HepG2 (cell line): Measurements from ENCODE around the gene OGFOD3. TPM values are rescaled to one million over a fixed set of nuclear protein-coding genes. Genes with fewer than 3 reads are reported as not detected.

Experiments used
- ELF3 ChIP-seq: IDR thresholded peaks from 2 replicates; pipeline ENCODE4 v1.6.1; 2016; ENCODE audit warnings: missing genetic modification reagents, missing compliant biosample characterization
- FOXO1 ChIP-seq: sonication (generic); formaldehyde crosslinking; IDR thresholded peaks from 2 replicates; pipeline ENCODE4 v1.4.0; 2020; ENCODE audit warnings: missing genetic modification reagents
- HOXD1 ChIP-seq: sonication (generic); formaldehyde crosslinking; IDR thresholded peaks from 2 replicates; pipeline ENCODE4 v1.5.0; 2020; ENCODE audit warnings: missing genetic modification reagents
- KMT2B ChIP-seq: IDR thresholded peaks from 2 replicates; pipeline ENCODE4 v1.6.1; 2016; ENCODE audit warnings: missing genetic modification reagents, missing compliant biosample characterization
- MBNL3 ChIP-seq: fragments of 250-450 bp; sonication (Bioruptor Pico); conservative IDR thresholded peaks from 2 replicates; pipeline ENCODE4 v1.8.0; 2022; ENCODE audit warnings: mild to moderate bottlenecking, inconsistent platforms
- NFKBIZ ChIP-seq: IDR thresholded peaks from 2 replicates; pipeline ENCODE4 v1.6.1; 2018; ENCODE audit warnings: missing genetic modification reagents, missing compliant biosample characterization
- NR2F6 ChIP-seq, 2 experiments: IDR thresholded peaks; 2 replicates each; pipeline ENCODE4 v1.6.1; 2016; ENCODE audit warnings: antibody characterized with exemption in 1 of 2, mild to moderate bottlenecking in 1 of 2
- PHF8 ChIP-seq: sonication (generic); formaldehyde crosslinking; IDR thresholded peaks from 2 replicates; pipeline ENCODE4 v1.5.0; 2020; ENCODE audit warnings: missing genetic modification reagents
- SP5 ChIP-seq: IDR thresholded peaks from 2 replicates; pipeline ENCODE4 v1.6.1; 2016; ENCODE audit warnings: low read depth, borderline replicate concordance
- SSRP1 ChIP-seq: IDR thresholded peaks from 2 replicates; pipeline ENCODE4 v1.6.1; 2016; ENCODE audit warnings: control low read depth
- ZNF264 ChIP-seq: sonication (generic); formaldehyde crosslinking; IDR thresholded peaks from 2 replicates; pipeline ENCODE4 v1.4.0; 2020; ENCODE audit warnings: missing genetic modification reagents
- ZNF501 ChIP-seq: sonication (generic); formaldehyde crosslinking; IDR thresholded peaks from 2 replicates; pipeline ENCODE4 v1.5.1; 2020; ENCODE audit warnings: mild to moderate bottlenecking, moderate library complexity, missing genetic modification reagents
- ZNF616 ChIP-seq: sonication (generic); formaldehyde crosslinking; IDR thresholded peaks from 2 replicates; pipeline ENCODE4 v1.5.0; 2020; ENCODE audit warnings: low read depth, mild to moderate bottlenecking, missing genetic modification reagents
- ZNF652 ChIP-seq: IDR thresholded peaks from 2 replicates; pipeline ENCODE4 v1.6.1; 2016; ENCODE audit warnings: low read depth, borderline replicate concordance
- ZNF777 ChIP-seq: sonication (generic); formaldehyde crosslinking; IDR thresholded peaks from 2 replicates; pipeline ENCODE4 v1.4.0; 2020; ENCODE audit warnings: missing genetic modification reagents
- ZNF788 ChIP-seq: sonication (generic); formaldehyde crosslinking; IDR thresholded peaks from 2 replicates; pipeline ENCODE4 v1.5.0; 2020; ENCODE audit warnings: mild to moderate bottlenecking, missing genetic modification reagents, borderline replicate concordance
- polyA plus RNA-seq, 8 experiments: library from polyadenylated mRNA; depleted of rRNA in 3 of 8; stranded (reverse) in 7 of 8; unstranded in 1 of 8; fragments of >200 nt; fragmentation: Illumina TruSeq in 4 of 8; extraction: Trizol in 4 of 8; gene quantifications; 2 replicates each; pipeline versions ENCODE4 v1.2.1 to v1.2.3, GENCODE V29; 2011 to 2016; ENCODE audit warnings: low read depth in 4 of 8, missing spikeins in 1 of 8, mixed read lengths in 1 of 8; ENCODE audit not compliant: insufficient read depth in 1 of 8
- total RNA-seq, 5 experiments: library from RNA; depleted of rRNA; stranded (reverse); fragments of >200 nt; fragmentation: Illumina TruSeq; extraction: Trizol; gene quantifications; 2 replicates each; pipeline ENCODE4 v1.2.3, GENCODE V29; 2016; ENCODE audit warnings: low read depth in 1 of 5
- TF ChIP-seq, protein P1 (sequence below): sonication (generic); formaldehyde crosslinking; IDR thresholded peaks from 2 replicates; pipeline ENCODE4 v1.4.0; 2020; ENCODE audit warnings: missing genetic modification reagents
- TF ChIP-seq, protein P2 (sequence below): sonication (generic); formaldehyde crosslinking; IDR thresholded peaks from 2 replicates; pipeline ENCODE4 v1.4.0; 2020; ENCODE audit warnings: mild to moderate bottlenecking, missing genetic modification reagents
- TF ChIP-seq, protein P3 (sequence below): sonication (generic); formaldehyde crosslinking; IDR thresholded peaks from 2 replicates; pipeline ENCODE4 v1.5.0; 2020; ENCODE audit warnings: mild to moderate bottlenecking, low read depth, missing genetic modification reagents, borderline replicate concordance
- TF ChIP-seq, protein P4 (sequence below): sonication (generic); formaldehyde crosslinking; IDR thresholded peaks from 2 replicates; pipeline ENCODE4 v1.5.0; 2020; ENCODE audit warnings: missing genetic modification reagents, mild to moderate bottlenecking, borderline replicate concordance
- TF ChIP-seq, protein P5 (sequence below): sonication (generic); formaldehyde crosslinking; IDR thresholded peaks from 2 replicates; pipeline ENCODE4 v1.5.1; 2020; ENCODE audit warnings: missing genetic modification reagents, mild to moderate bottlenecking, borderline replicate concordance

Gene OGFOD3
- total and polyA plus RNA-seq, 2 of the 13 experiments (the other 11 are each of a cell fraction or from before 2014, with no cell fraction given), result 40.0 to 42.1 TPM

DNA sequence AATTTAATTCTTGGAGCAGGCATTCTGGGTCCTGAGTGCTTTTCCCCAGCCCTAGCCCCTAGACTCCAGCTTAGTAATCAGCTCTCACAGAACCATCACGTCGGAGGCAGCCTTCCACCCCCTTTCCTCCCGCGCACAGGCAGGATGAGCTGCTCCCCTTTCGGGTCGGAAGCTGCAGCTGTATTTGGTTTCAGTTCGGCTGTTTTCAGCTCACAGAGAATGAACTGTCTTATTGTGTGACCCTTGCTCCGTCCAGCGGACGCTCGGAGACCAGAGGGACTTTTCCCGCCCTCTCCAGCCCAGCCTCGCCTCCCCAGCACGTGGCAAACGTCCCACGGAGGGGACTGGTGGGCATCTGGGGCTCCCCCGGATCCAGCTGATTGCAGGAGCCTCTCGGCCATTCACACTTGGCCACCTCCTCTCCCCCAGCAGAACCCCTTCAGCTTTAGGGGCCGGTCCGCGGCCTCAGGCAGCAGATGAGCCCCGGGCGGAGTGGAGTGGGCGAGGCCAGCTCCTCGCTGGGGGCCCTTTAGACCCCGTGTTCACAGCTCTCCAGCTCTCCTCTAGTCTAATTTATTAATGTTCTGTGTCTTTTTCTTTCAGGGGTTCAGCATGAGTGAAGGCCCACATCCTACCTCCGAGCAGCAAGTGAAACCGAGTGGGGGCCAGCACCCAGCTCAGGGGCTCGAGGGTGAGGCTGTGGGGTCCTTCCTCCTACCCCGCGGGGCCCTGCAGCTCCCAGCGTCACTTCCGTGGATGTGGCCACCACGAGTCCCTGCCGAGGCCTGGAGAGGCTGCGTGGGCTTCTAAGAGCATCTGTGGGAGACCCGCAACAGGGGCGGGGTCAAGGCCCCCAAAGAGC, 47.7 kb downstream of the OGFOD3 start (continued):
- TF ChIP-seq, protein P1, sequence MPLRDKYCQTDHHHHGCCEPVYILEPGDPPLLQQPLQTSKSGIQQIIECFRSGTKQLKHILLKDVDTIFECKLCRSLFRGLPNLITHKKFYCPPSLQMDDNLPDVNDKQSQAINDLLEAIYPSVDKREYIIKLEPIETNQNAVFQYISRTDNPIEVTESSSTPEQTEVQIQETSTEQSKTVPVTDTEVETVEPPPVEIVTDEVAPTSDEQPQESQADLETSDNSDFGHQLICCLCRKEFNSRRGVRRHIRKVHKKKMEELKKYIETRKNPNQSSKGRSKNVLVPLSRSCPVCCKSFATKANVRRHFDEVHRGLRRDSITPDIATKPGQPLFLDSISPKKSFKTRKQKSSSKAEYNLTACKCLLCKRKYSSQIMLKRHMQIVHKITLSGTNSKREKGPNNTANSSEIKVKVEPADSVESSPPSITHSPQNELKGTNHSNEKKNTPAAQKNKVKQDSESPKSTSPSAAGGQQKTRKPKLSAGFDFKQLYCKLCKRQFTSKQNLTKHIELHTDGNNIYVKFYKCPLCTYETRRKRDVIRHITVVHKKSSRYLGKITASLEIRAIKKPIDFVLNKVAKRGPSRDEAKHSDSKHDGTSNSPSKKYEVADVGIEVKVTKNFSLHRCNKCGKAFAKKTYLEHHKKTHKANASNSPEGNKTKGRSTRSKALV, result peak; percentile 91
- 0 out of 2 replicates have a peak, but pooled peaks have one; percentile 45 for TF ChIP-seq ZNF652
- TF ChIP-seq PHF8 (CRISPR knock-in tag), result peak; percentile 46; the same call in 1 of the 2 replicates
- TF ChIP-seq ELF3, result peak; percentile 80
- peak; percentile 32; the same call in 1 of the 2 replicates for TF ChIP-seq NR2F6 (IDR thresholded peaks at IDR 0.05)
- peak; percentile 77 for TF ChIP-seq NR2F6 (CRISPR knock-in tag; IDR thresholded peaks at IDR 0.05)
- peak; percentile 87 for TF ChIP-seq ZNF264 (CRISPR knock-in tag)
- TF ChIP-seq, protein P2, sequence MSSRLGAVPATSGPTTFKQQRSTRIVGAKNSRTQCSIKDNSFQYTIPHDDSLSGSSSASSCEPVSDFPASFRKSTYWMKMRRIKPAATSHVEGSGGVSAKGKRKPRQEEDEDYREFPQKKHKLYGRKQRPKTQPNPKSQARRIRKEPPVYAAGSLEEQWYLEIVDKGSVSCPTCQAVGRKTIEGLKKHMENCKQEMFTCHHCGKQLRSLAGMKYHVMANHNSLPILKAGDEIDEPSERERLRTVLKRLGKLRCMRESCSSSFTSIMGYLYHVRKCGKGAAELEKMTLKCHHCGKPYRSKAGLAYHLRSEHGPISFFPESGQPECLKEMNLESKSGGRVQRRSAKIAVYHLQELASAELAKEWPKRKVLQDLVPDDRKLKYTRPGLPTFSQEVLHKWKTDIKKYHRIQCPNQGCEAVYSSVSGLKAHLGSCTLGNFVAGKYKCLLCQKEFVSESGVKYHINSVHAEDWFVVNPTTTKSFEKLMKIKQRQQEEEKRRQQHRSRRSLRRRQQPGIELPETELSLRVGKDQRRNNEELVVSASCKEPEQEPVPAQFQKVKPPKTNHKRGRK (CRISPR knock-in tag), result peak; percentile 18; the same call in 1 of the 2 replicates
- TF ChIP-seq, protein P3, sequence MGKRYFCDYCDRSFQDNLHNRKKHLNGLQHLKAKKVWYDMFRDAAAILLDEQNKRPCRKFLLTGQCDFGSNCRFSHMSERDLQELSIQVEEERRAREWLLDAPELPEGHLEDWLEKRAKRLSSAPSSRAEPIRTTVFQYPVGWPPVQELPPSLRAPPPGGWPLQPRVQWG (CRISPR knock-in tag), result no peak
- peak; percentile 97; the same call in 1 of the 2 replicates for TF ChIP-seq ZNF616
- TF ChIP-seq ZNF788, result peak; percentile 38; the same call in 1 of the 2 replicates
- peak; percentile 92 for TF ChIP-seq ZNF777 (CRISPR knock-in tag)
- TF ChIP-seq, protein P4, sequence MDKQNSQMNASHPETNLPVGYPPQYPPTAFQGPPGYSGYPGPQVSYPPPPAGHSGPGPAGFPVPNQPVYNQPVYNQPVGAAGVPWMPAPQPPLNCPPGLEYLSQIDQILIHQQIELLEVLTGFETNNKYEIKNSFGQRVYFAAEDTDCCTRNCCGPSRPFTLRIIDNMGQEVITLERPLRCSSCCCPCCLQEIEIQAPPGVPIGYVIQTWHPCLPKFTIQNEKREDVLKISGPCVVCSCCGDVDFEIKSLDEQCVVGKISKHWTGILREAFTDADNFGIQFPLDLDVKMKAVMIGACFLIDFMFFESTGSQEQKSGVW (CRISPR knock-in tag), result no peak
- peak; percentile 66 for TF ChIP-seq SP5 (CRISPR knock-in tag)
- no peak for TF ChIP-seq NFKBIZ (CRISPR knock-in tag)
- peak; percentile 85; the same call in 1 of the 2 replicates for TF ChIP-seq HOXD1 (CRISPR knock-in tag)
- TF ChIP-seq SSRP1 (CRISPR knock-in tag), result no peak
- peak; percentile 73 for TF ChIP-seq ZNF501 (CRISPR knock-in tag)
- TF ChIP-seq MBNL3 (CRISPR knock-in tag), result no peak
- peak; percentile 62; the same call in 1 of the 2 replicates for TF ChIP-seq FOXO1 (CRISPR knock-in tag)
- TF ChIP-seq KMT2B (CRISPR knock-in tag), result peak; percentile 88
- TF ChIP-seq, protein P5, sequence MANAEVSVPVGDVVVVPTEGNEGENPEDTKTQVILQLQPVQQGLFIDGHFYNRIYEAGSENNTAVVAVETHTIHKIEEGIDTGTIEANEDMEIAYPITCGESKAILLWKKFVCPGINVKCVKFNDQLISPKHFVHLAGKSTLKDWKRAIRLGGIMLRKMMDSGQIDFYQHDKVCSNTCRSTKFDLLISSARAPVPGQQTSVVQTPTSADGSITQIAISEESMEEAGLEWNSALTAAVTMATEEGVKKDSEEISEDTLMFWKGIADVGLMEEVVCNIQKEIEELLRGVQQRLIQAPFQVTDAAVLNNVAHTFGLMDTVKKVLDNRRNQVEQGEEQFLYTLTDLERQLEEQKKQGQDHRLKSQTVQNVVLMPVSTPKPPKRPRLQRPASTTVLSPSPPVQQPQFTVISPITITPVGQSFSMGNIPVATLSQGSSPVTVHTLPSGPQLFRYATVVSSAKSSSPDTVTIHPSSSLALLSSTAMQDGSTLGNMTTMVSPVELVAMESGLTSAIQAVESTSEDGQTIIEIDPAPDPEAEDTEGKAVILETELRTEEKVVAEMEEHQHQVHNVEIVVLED (CRISPR knock-in tag), result peak; percentile 62; the same call in 1 of the 2 replicates
